ENCODE measurements around the gene FAXC. TPM values are rescaled to one million over a fixed set of nuclear protein-coding genes. Genes with fewer than 3 reads are reported as not detected.

Gene FAXC
- total RNA-seq, 3 donors from 2014 or later, result 1.0 to 25.8 (median 2.0) TPM

GRCh38 chr6:99308788-99309187 lies 40.7 kb downstream of the FAXC start:
- Histone ChIP-seq H3K4me1 (ENCODE audit: low read depth) (no peaks in the 10 kb centered on the region), H3K36me3 (ENCODE audit: low read depth) (no peaks in the 10 kb centered on the region), H3K4me3 (no peak overlapping the region), H3K9me3 (no peaks in the 10 kb centered on the region)
- ATAC-seq (no peak), DNase-seq (no peak)
- intact Hi-C loops (cut with DNase I, micrococcal nuclease), result no loop called here
- TF ChIP-seq CTCF (IDR thresholded peaks at IDR 0.05), result no peak

- no peak for ATAC-seq
- H3K36me3 ChIP-seq (ENCODE audit: low read depth), result no peaks in the 10 kb centered on the region
- no peak for TF ChIP-seq CTCF (IDR thresholded peaks at IDR 0.05)
- no peak overlapping the region for H3K4me3 ChIP-seq
- H3K9me3 ChIP-seq, result no peaks in the 10 kb centered on the region
- intact Hi-C loops (cut with DNase I, micrococcal nuclease), result no loop called here
- H3K4me1 ChIP-seq (ENCODE audit: low read depth), result no peaks in the 10 kb centered on the region
- no peak for DNase-seq
These were observed 42.1 kb downstream of the FAXC start for GRCh38 chr6:99307295-99307907.

GRCh38 chr6:99306341-99306740 lies 43.1 kb downstream of the FAXC start:
- no peak for ATAC-seq
- intact Hi-C loops (cut with DNase I, micrococcal nuclease), result no loop called here
- TF ChIP-seq CTCF (IDR thresholded peaks at IDR 0.05), result no peak
- H3K9me3 ChIP-seq, result no peaks in the 10 kb centered on the region
- no peak for DNase-seq
- no peaks in the 10 kb centered on the region for H3K36me3 ChIP-seq (ENCODE audit: low read depth)
- H3K4me1 ChIP-seq (ENCODE audit: low read depth), result no peaks in the 10 kb centered on the region
- no peak overlapping the region for H3K4me3 ChIP-seq

GRCh38 chr6:99305021-99305554 lies 44.4 kb downstream of the FAXC start:
- no peak for DNase-seq
- ATAC-seq, result no peak

GRCh38 chr6:99297415-99297814 lies 52.1 kb downstream of the FAXC start:
- intact Hi-C loops (cut with DNase I, micrococcal nuclease), result no loop called here
- DNase-seq (no peak), ATAC-seq (no peak)
- Histone ChIP-seq H3K9me3 (no peaks in the 10 kb centered on the region), H3K36me3 (ENCODE audit: low read depth) (no peaks in the 10 kb centered on the region), H3K4me1 (ENCODE audit: low read depth) (no peaks in the 10 kb centered on the region), H3K4me3 (no peak overlapping the region)
- no peak for TF ChIP-seq CTCF (IDR thresholded peaks at IDR 0.05)

More at GRCh38 chr6:99305021-99305554, 44.4 kb downstream of the FAXC start:
- H3K4me3 ChIP-seq, result no peak overlapping the region
- H3K36me3 ChIP-seq (ENCODE audit: low read depth), result no peaks in the 10 kb centered on the region
- H3K9me3 ChIP-seq, result no peaks in the 10 kb centered on the region
- no peaks in the 10 kb centered on the region for H3K4me1 ChIP-seq (ENCODE audit: low read depth)
- intact Hi-C loops (cut with DNase I, micrococcal nuclease), result no loop called here
- TF ChIP-seq CTCF (IDR thresholded peaks at IDR 0.05), result no peak

Data from mucosa of descending colon (tissue), 3 donors.